Left lung (tissue), 10 donors: ENCODE results near the gene FAM222A. TPM values are rescaled to one million over a fixed set of nuclear protein-coding genes. Genes with fewer than 3 reads are reported as not detected.

ENCODE experiments used
- ATAC-seq: fragments of 200-7000 bp; cut with Tn5 transposase; one replicate; pipeline ENCODE4 v1.9.1; 2020; ENCODE audit warnings: moderate library complexity
- DNase-seq, 4 donors: peaks; one replicate each; pipeline ENCODE4 v3.0.0-alpha.2; 2013 to 2020
- H3K27ac ChIP-seq, 2 donors: fragments of 200-600 bp; sonication (generic) in 1 of 2; one replicate each; pipeline versions ENCODE4 v1.5.0 to v1.8.0; 2020 to 2021
- H3K27me3 ChIP-seq, 2 donors: fragments of 200-600 bp; sonication (generic) in 1 of 2; one replicate each; pipeline versions ENCODE4 v1.5.0 to v1.8.0; 2020 to 2021
- H3K36me3 ChIP-seq, 2 donors: fragments of 200-600 bp; sonication (generic) in 1 of 2; one replicate each; pipeline versions ENCODE4 v1.5.0 to v1.8.0; 2020 to 2021
- H3K4me1 ChIP-seq, 2 donors: fragments of 200-600 bp; one replicate each; pipeline ENCODE4 v1.8.0; 2021
- H3K4me3 ChIP-seq, 2 donors: fragments of 200-600 bp; sonication (generic) in 1 of 2; one replicate each; pipeline versions ENCODE4 v1.5.0 to v1.8.0; 2020 to 2021; ENCODE audit warnings: mild to moderate bottlenecking in 1 of 2
- H3K9me3 ChIP-seq, 2 donors: fragments of 200-600 bp; sonication (generic) in 1 of 2; one replicate each; pipeline versions ENCODE4 v1.5.0 to v1.8.0; 2020 to 2021
- CTCF ChIP-seq, 2 donors: fragments of 200-600 bp; sonication (generic) in 1 of 2; IDR thresholded peaks; one replicate each; pipeline versions ENCODE4 v1.5.0 to v1.8.0; 2021; ENCODE audit warnings: antibody characterized with exemption in 2 of 2
- intact Hi-C, 2 donors: fragments of 100-400 bp; cut with DNase I; formaldehyde crosslinking; loops; one replicate each; pipeline versions ENCODE4 v1.11.2 to v1.14.2; 2022
- polyA plus RNA-seq, 6 donors: library from polyadenylated mRNA; unstranded; fragments of 120-200 nt; gene quantifications; one replicate each; pipeline ENCODE4 v1.2.1, GENCODE V29; 2013; ENCODE audit not compliant: insufficient read length in 6 of 6
- total RNA-seq, 2 donors: library from RNA; stranded (reverse); fragmentation: NEBNext Ultra II Directional; extraction: Animal tissue kit (Norgen Biotek cat#: 25700); gene quantifications; one replicate each; pipeline ENCODE4 v1.2.1, GENCODE V29; 2021
- donor health status: DM: no; HTN: yes; CAD: no.
- donor health status: DM: no; HTN: no; CAD: no.

Gene FAM222A
- total and polyA plus RNA-seq, 8 donors, result 1.8 to 4.0 (median 2.6) TPM

GRCh38 chr12:109740694-109741245 lies 27.1 kb downstream of the FAM222A start:
- ATAC-seq (no peak), DNase-seq (peak in 2 of 4 donors; percentile 25 to 47)
- no peak for TF ChIP-seq CTCF (IDR thresholded peaks at IDR 0.05)
- Histone ChIP-seq H3K4me3 (no peak overlapping the region), H3K27me3 (peaks cover 0 to 17% of the 10 kb centered on the region in 2 donors), H3K9me3 (no peaks in the 10 kb centered on the region), H3K36me3 (no peaks in the 10 kb centered on the region), H3K4me1 (no peaks in the 10 kb centered on the region), H3K27ac (no peak overlapping the region)
- intact Hi-C loops, result no loop called here

- Histone ChIP-seq H3K4me3 (no peak overlapping the region), H3K9me3 (no peaks in the 10 kb centered on the region), H3K27ac (no peak overlapping the region), H3K36me3 (no peaks in the 10 kb centered on the region), H3K27me3 (peaks cover 0 to 11% of the 10 kb centered on the region in 2 donors), H3K4me1 (no peaks in the 10 kb centered on the region)
- TF ChIP-seq CTCF (IDR thresholded peaks at IDR 0.05), result no peak
- intact Hi-C loops, result no loop called here
- DNase-seq (peak in 2 of 4 donors; percentile 28 to 34), ATAC-seq (no peak)
Measured at GRCh38 chr12:109741286-109741969, 27.8 kb downstream of the FAM222A start.

- intact Hi-C loops, result no loop called here
- ATAC-seq (no peak), DNase-seq (peak in 2 of 4 donors; percentile 11 to 39)
- H3K27ac ChIP-seq, result no peak overlapping the region
- TF ChIP-seq CTCF (IDR thresholded peaks at IDR 0.05), result no peak
- no peak overlapping the region for H3K4me3 ChIP-seq
- no peaks in the 10 kb centered on the region for H3K4me1 ChIP-seq
- H3K36me3 ChIP-seq, result no peaks in the 10 kb centered on the region
- H3K27me3 ChIP-seq, result peaks cover 0 to 4% of the 10 kb centered on the region in 2 donors
- no peaks in the 10 kb centered on the region for H3K9me3 ChIP-seq
Measured at GRCh38 chr12:109741970-109742703, 28.5 kb downstream of the FAM222A start.

- ATAC-seq (no peak), DNase-seq (peak in 2 of 4 donors; percentile 23 to 69)
- H3K4me1 ChIP-seq, result no peaks in the 10 kb centered on the region
- intact Hi-C loops, result no loop called here
- H3K27me3 ChIP-seq, result no peaks in the 10 kb centered on the region
- no peak for TF ChIP-seq CTCF (IDR thresholded peaks at IDR 0.05)
- no peaks in the 10 kb centered on the region for H3K36me3 ChIP-seq
- no peak overlapping the region for H3K4me3 ChIP-seq
- H3K27ac ChIP-seq, result no peak overlapping the region
- H3K9me3 ChIP-seq, result no peaks in the 10 kb centered on the region
Measured at GRCh38 chr12:109743076-109743910, 29.7 kb downstream of the FAM222A start.
